ENCODE data around the gene FES. TPM values are rescaled to one million over a fixed set of nuclear protein-coding genes. Genes with fewer than 3 reads are reported as not detected.
A peak's percentile ranks its signal among the peaks of the same experiment; 100 is the strongest.

Gene FES
- total RNA-seq, 4 donors from 2014 or later: 7.0 to 18.3 (median 14.0) TPM

DNA sequence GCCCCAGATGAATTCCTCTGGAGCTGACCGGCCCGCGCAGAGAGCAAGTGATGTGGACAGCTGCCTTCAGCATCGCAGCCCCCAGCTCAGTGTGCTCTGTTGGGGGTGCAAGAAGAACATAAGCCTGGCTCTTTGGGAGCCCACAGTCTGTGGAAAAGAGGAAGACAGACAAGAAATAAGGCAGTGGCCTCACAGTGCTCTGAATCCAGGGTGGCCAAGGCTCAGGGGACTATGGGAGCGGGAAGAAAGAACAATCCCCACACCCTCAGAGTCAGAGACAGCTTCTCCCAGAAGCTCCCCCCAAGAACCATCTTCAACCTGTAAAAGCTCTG is 48.3 kb downstream of the FES start:
- peaks cover 18 to 59% (median 41%) of the 10 kb centered on the region in 4 donors for H3K4me1 ChIP-seq

DNA sequence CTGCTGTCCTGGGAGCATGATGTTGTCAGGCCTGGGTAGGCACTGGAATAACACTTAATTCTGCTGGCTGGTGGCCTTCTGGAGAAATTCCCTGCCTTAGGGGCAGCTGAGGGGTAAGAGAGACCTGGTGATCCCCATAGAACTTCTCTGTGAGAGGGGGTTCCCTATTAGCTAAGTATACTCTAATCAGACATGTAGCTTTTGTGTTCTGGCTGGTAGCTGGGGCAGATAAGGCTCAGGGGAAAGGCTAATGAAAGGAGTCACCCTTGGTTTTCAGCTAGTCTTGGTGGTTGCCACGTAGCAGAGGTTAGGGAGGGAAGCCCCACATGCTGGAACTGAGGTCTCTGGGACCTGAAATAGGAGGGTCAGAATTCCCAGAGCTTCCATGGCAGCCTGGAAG is 49.0 kb downstream of the FES start:
- no peak for DNase-seq
- intact Hi-C loops (cut with DNase I; ENCODE audit: low total_unique reads) (no loop called here), in situ Hi-C loops (cut with MboI; ENCODE audit: low pct_ligation_motif_present in 1 of 4, low pct_unique_long_range_greater_than_20kb in 1 of 4, low sequenced_read_pairs in 3 of 4) (no loop called here)
- no peaks in the 10 kb centered on the region for H3K36me3 ChIP-seq
- WGBS, 2 donors (ENCODE audit: low coverage in 1 of 2): 42% methylated on average over 1 of the region's 1 CpG; no CpG with 5 or more reads in 1 of the 2 donors
- no peak overlapping the region for H3K27ac ChIP-seq
- H3K4me3 ChIP-seq: no peak overlapping the region
- TF ChIP-seq POLR2AphosphoS5 (IDR thresholded peaks at IDR 0.05) (no peak), CTCF (IDR thresholded peaks at IDR 0.05) (no peak), POLR2A (IDR thresholded peaks at IDR 0.05) (no peak), EP300 (IDR thresholded peaks at IDR 0.05; ENCODE audit: low read depth) (no peak)
- H3K4me1 ChIP-seq: peaks cover 18 to 59% (median 41%) of the 10 kb centered on the region in 4 donors
- no peaks in the 10 kb centered on the region for H3K9me3 ChIP-seq
- no peaks in the 10 kb centered on the region for H3K27me3 ChIP-seq

More for the DNA sequence above, 48.3 kb downstream of the FES start:
- intact Hi-C loops (cut with DNase I; ENCODE audit: low total_unique reads): no loop called here
- no peaks in the 10 kb centered on the region for H3K9me3 ChIP-seq
- DNase-seq: no peak
- no peaks in the 10 kb centered on the region for H3K27me3 ChIP-seq
- no peaks in the 10 kb centered on the region for H3K36me3 ChIP-seq
- no peak for TF ChIP-seq EP300 (IDR thresholded peaks at IDR 0.05; ENCODE audit: low read depth)
- peak overlapping the region in 3 of 4 donors; percentile 54 to 93 (median 83) for H3K4me3 ChIP-seq
- in situ Hi-C loops (cut with MboI; ENCODE audit: low pct_ligation_motif_present in 1 of 4, low pct_unique_long_range_greater_than_20kb in 1 of 4, low sequenced_read_pairs in 3 of 4): no loop called here
- H3K27ac ChIP-seq: peak overlapping the region; percentile 94 to 96 (median 95)
- 13% methylated on average over 5 of the region's 5 CpGs; no CpG with 5 or more reads in 1 of the 2 donors for WGBS, 2 donors (ENCODE audit: low coverage in 1 of 2)

- Histone ChIP-seq H3K27ac (peak overlapping the region; percentile 84 to 91 (median 90)), H3K36me3 (peaks cover 0 to 7% (median 3%) of the 10 kb centered on the region in 4 donors), H3K27me3 (no peaks in the 10 kb centered on the region), H3K4me3 (peak overlapping the region; percentile 53 to 87 (median 58)), H3K4me1 (peaks cover 18 to 51% (median 38%) of the 10 kb centered on the region in 4 donors), H3K9me3 (no peaks in the 10 kb centered on the region)
- in situ Hi-C loops (cut with MboI; ENCODE audit: low pct_ligation_motif_present in 1 of 4, low pct_unique_long_range_greater_than_20kb in 1 of 4, low sequenced_read_pairs in 3 of 4) (no loop called here), intact Hi-C loops (cut with DNase I; ENCODE audit: low total_unique reads) (no loop called here)
- WGBS, 2 donors (ENCODE audit: low coverage in 1 of 2): 1 to 20% methylated on average over 1 to 17 of the region's 19 CpGs
- peak; percentile 93 for DNase-seq
- no peak for TF ChIP-seq EP300 (IDR thresholded peaks at IDR 0.05; ENCODE audit: low read depth)
- peak; percentile 78 to 91 (median 88) for TF ChIP-seq CTCF (IDR thresholded peaks at IDR 0.05)
Measured at GRCh38 chr15:90934256-90934948, 50.1 kb downstream of the FES start.

GRCh38 chr15:90934949-90935751 is 50.8 kb downstream of the FES start, which contains the start of gene UNC45A:
Gene UNC45A, plus strand, starts transcription at chr15:90935285. Its CDS starts 40 bp downstream, at chr15:90935325.
- H3K9me3 ChIP-seq: no peaks in the 10 kb centered on the region
- in situ Hi-C loops (cut with MboI; ENCODE audit: low pct_ligation_motif_present in 1 of 4, low pct_unique_long_range_greater_than_20kb in 1 of 4, low sequenced_read_pairs in 3 of 4) (no loop called here), intact Hi-C loops (cut with DNase I; ENCODE audit: low total_unique reads) (no loop called here)
- whole genome bisulfite sequencing, 2 donors (ENCODE audit: low coverage in 1 of 2): 1% methylated on average over 48 of the region's 65 CpGs; no CpG with 5 or more reads in 1 of the 2 donors
- H3K4me1 ChIP-seq: peaks cover 18 to 49% (median 37%) of the 10 kb centered on the region in 4 donors
- peaks cover 0 to 14% (median 6%) of the 10 kb centered on the region in 4 donors for H3K36me3 ChIP-seq
- TF ChIP-seq POLR2AphosphoS5 (IDR thresholded peaks at IDR 0.05) (peak; percentile 84 to 93 (median 91)), POLR2A (IDR thresholded peaks at IDR 0.05) (peak; percentile 94), EP300 (IDR thresholded peaks at IDR 0.05; ENCODE audit: low read depth) (no peak), CTCF (IDR thresholded peaks at IDR 0.05) (no peak)
- H3K27ac ChIP-seq: peak within 1 kb of the TSS; percentile 84 to 91 (median 90)
- H3K4me3 ChIP-seq: peak within 1 kb of the TSS; percentile 53 to 87 (median 58)
- H3K27me3 ChIP-seq: no peaks in the 10 kb centered on the region
- peak; percentile 97 for DNase-seq

All from transverse colon (tissue), 4 donors.